GM12878 (cell line): ENCODE measurements around the gene KIF5C. TPM values are rescaled to one million over a fixed set of nuclear protein-coding genes. Genes with fewer than 3 reads are reported as not detected.

Experiments
- ATAC-seq: fragments of 200-7000 bp; cut with Tn5 transposase; 3 replicates; pipeline ENCODE4 v1.9.1; 2020; ENCODE audit warnings: mild to moderate bottlenecking, moderate library complexity
- BruUV-seq: library from RNA; stranded (reverse); fragments of 400-500 nt; replicated peaks from 2 replicates; lab custom pipeline; 2021; lab: Mats Ljungman, UMichigan
- CTCF ChIA-PET: fragments of 300-600 bp; sonication (Branson Sonifier 250); formaldehyde crosslinking; extraction: SDS; loops from one replicate; lab custom pipeline; 2021; ENCODE audit warnings: inconsistent platforms; lab: Yijun Ruan, JAX
- POLR2A ChIA-PET: fragments of 350-600 bp; formaldehyde crosslinking; extraction: SDS; loops from one replicate; lab custom pipeline; 2021; ENCODE audit warnings: inconsistent platforms; lab: Charles Lee
- RAD21 ChIA-PET: fragments of 300-600 bp; sonication (Branson Sonifier 250); formaldehyde crosslinking; loops from one replicate; lab custom pipeline; 2023; ENCODE audit warnings: antibody characterized with exemption; ENCODE audit not compliant: unreplicated experiment; lab: Charles Lee
- SMC1A ChIA-PET: fragments of 300-600 bp; sonication (Branson Sonifier 250); formaldehyde crosslinking; loops from one replicate; lab custom pipeline; 2023; ENCODE audit not compliant: unreplicated experiment, uncharacterized antibody; lab: Charles Lee
- DNase-seq: peaks from one replicate; pipeline ENCODE4 v3.0.0-alpha.2; 2011; ENCODE audit warnings: low read depth, low spot score
- FAIRE-seq: peaks from 3 replicates; lab custom pipeline; 2011; peaks lifted over from hg19 to GRCh38; lab: Jason Lieb, UNC
- H2AFZ ChIP-seq: 2 replicates; pipeline ENCODE4 v1.6.0; 2011; ENCODE audit warnings: low read depth, low read length, control low read depth; ENCODE audit not compliant: control insufficient read depth
- H3K27ac ChIP-seq: 2 replicates; pipeline ENCODE4 v1.5.1; 2011; ENCODE audit warnings: control low read depth; ENCODE audit not compliant: control insufficient read depth, insufficient read depth
- H3K27me3 ChIP-seq, 2 experiments: replicated peaks in 1 of 2; 2 replicates each; pipeline versions ENCODE4 v1.6.0 to v1.6.1; 2011; ENCODE audit warnings: low read length in 1 of 2; ENCODE audit not compliant: control insufficient read depth in 2 of 2, insufficient read depth in 2 of 2
- H3K36me3 ChIP-seq, 2 experiments: 2 replicates each; pipeline ENCODE4 v1.5.1; 2011; ENCODE audit warnings: low read length in 1 of 2; ENCODE audit not compliant: control insufficient read depth in 2 of 2, insufficient read depth in 2 of 2
- H3K4me1 ChIP-seq: 2 replicates; pipeline ENCODE4 v1.6.1; 2011; ENCODE audit warnings: mild to moderate bottlenecking, low read length, moderate library complexity, mixed read lengths; ENCODE audit not compliant: control insufficient read depth, insufficient read depth
- H3K4me2 ChIP-seq: 2 replicates; pipeline ENCODE4 v1.6.0; 2011; ENCODE audit warnings: control low read depth; ENCODE audit not compliant: control insufficient read depth, insufficient read depth
- H3K4me3 ChIP-seq: fragments of 200-600 bp; sonication (generic); 2 replicates; pipeline ENCODE4 v1.5.1; 2016
- H3K79me2 ChIP-seq: 2 replicates; pipeline ENCODE4 v1.6.0; 2011; ENCODE audit warnings: low read length; ENCODE audit not compliant: control insufficient read depth, insufficient read depth
- H3K9ac ChIP-seq: 2 replicates; pipeline ENCODE4 v1.8.0; 2011; ENCODE audit warnings: low read length, control low read depth, mixed read lengths; ENCODE audit not compliant: control insufficient read depth, insufficient read depth
- H3K9me3 ChIP-seq: replicated peaks from 3 replicates; pipeline ENCODE4 v1.5.1; 2011; ENCODE audit warnings: mild to moderate bottlenecking, low read length; ENCODE audit not compliant: control insufficient read depth, insufficient read depth
- H4K20me1 ChIP-seq: 2 replicates; pipeline ENCODE4 v1.6.0; 2011; ENCODE audit not compliant: control insufficient read depth, insufficient read depth
- CBX5 ChIP-seq: sonication (generic); IDR thresholded peaks from 2 replicates; pipeline ENCODE4 v1.6.1; 2016; ENCODE audit warnings: low read depth, moderate library complexity, mild to moderate bottlenecking, inconsistent platforms
- CUX1 ChIP-seq: IDR thresholded peaks from 2 replicates; pipeline ENCODE4 v1.6.1; 2012; ENCODE audit warnings: improper control_type of control experiment, low read depth, low read length; ENCODE audit not compliant: insufficient replicate concordance
- EGR1 ChIP-seq, 2 experiments: IDR thresholded peaks; 1 replicate in 1 of 2; 2 replicates in 1 of 2; pipeline ENCODE4 v1.6.1; 2011 to 2012; ENCODE audit warnings: low read depth in 2 of 2, low read length in 2 of 2, borderline replicate concordance in 1 of 2, mild to moderate bottlenecking in 1 of 2, moderate library complexity in 1 of 2
- ESRRA ChIP-seq: IDR thresholded peaks from 2 replicates; pipeline ENCODE4 v1.6.1; 2012; ENCODE audit warnings: mild to moderate bottlenecking, low read length, improper control_type of control experiment
- FOXM1 ChIP-seq: IDR thresholded peaks from 2 replicates; pipeline ENCODE4 v1.6.1; 2012; ENCODE audit warnings: low read depth, mild to moderate bottlenecking, inconsistent platforms, low read length, moderate library complexity
- HDGF ChIP-seq: fragments of 450-650 bp; IDR thresholded peaks from 2 replicates; pipeline ENCODE4 v1.6.1; 2016; ENCODE audit warnings: antibody characterized with exemption
- IKZF2 ChIP-seq, 2 experiments: fragments of 450-650 bp; IDR thresholded peaks; 2 replicates each; pipeline ENCODE4 v1.6.1; 2017; ENCODE audit warnings: mild to moderate bottlenecking in 2 of 2, moderate library complexity in 2 of 2
- IRF4 ChIP-seq: IDR thresholded peaks from 2 replicates; pipeline ENCODE4 v1.6.1; 2011; ENCODE audit warnings: low read depth, low read length
- NKRF ChIP-seq: fragments of 450-650 bp; conservative IDR thresholded peaks from 2 replicates; pipeline ENCODE4 v1.6.1; 2017; ENCODE audit warnings: mild to moderate bottlenecking, moderate library complexity
- PBX3 ChIP-seq: IDR thresholded peaks from 2 replicates; pipeline ENCODE4 v1.6.1; 2011; ENCODE audit warnings: mild to moderate bottlenecking, low read depth, low read length, moderate library complexity; ENCODE audit not compliant: insufficient replicate concordance
- POLR2AphosphoS5 ChIP-seq: IDR thresholded peaks from 2 replicates; pipeline ENCODE4 v1.6.1; 2011; ENCODE audit warnings: mild to moderate bottlenecking, low read length, inconsistent platforms
- RELA ChIP-seq: fragments of 450-650 bp; IDR thresholded peaks from 2 replicates; pipeline ENCODE4 v1.8.0; 2014; ENCODE audit warnings: borderline replicate concordance; ENCODE audit not compliant: partially characterized antibody
- RFX5 ChIP-seq: IDR thresholded peaks from 2 replicates; pipeline ENCODE4 v1.6.1; 2011; ENCODE audit warnings: low read depth, low read length, improper control_type of control experiment
- SRF ChIP-seq, 2 experiments: IDR thresholded peaks; 2 replicates each; pipeline ENCODE4 v1.6.1; 2011; ENCODE audit warnings: low read depth in 2 of 2, low read length in 2 of 2, mild to moderate bottlenecking in 1 of 2, moderate library complexity in 1 of 2
- SUPT20H ChIP-seq: IDR thresholded peaks from 2 replicates; pipeline ENCODE4 v1.6.1; 2011; ENCODE audit warnings: low read depth, mild to moderate bottlenecking, low read length, moderate library complexity, borderline replicate concordance; ENCODE audit not compliant: control insufficient read depth
- TCF7 ChIP-seq: IDR thresholded peaks from 2 replicates; pipeline ENCODE4 v1.6.1; 2014; ENCODE audit warnings: antibody characterized with exemption, borderline replicate concordance
- ZNF207 ChIP-seq: fragments of 450-650 bp; IDR thresholded peaks from 2 replicates; pipeline ENCODE4 v1.6.1; 2014; ENCODE audit warnings: antibody characterized with exemption, mild to moderate bottlenecking, borderline replicate concordance
- WGBS: methylation state at CpG from one replicate; pipeline ENCODE4 v1.1.6; 2016; ENCODE audit warnings: low lambda C conversion rate; ENCODE audit not compliant: insufficient replicate concordance, insufficient coverage; ENCODE audit errors: missing lambda C conversion rate; 5-methylcytosine and 5-hydroxymethylcytosine counted together
- in situ Hi-C: fragments of 300-500 bp; cut with MboI; formaldehyde crosslinking; loops from 9 replicates; pipeline ENCODE4 v1.14.3; 2018; ENCODE audit warnings: mixed read lengths
- intact Hi-C: fragments of 100-400 bp; cut with micrococcal nuclease; formaldehyde crosslinking; loops from one replicate; pipeline ENCODE4 v1.14.2; 2022; ENCODE audit not compliant: unreplicated experiment
- polyA plus RNA-seq, 11 experiments: library from polyadenylated mRNA; depleted of rRNA in 4 of 11; unstranded in 6 of 11; stranded (reverse) in 5 of 11; fragments of >200 nt; fragmentation: Nextera tagmentation in 4 of 11; fragmentation: Illumina TruSeq in 1 of 11; extraction: Ambion mirVana in 4 of 11; extraction: Trizol in 1 of 11; gene quantifications; 1 replicate in 1 of 11; 2 replicates in 10 of 11; pipeline versions ENCODE4 v1.2.1 to v1.2.3, GENCODE V29; 2011 to 2016; ENCODE audit warnings: inconsistent platforms in 2 of 11, missing spikeins in 2 of 11, low read depth in 1 of 11
- total RNA-seq, 4 experiments: library from RNA; depleted of rRNA in 3 of 4; stranded (reverse); fragments of >200 nt in 3 of 4; fragmentation: Illumina TruSeq in 1 of 4; extraction: Trizol in 1 of 4; gene quantifications; 2 replicates each; pipeline versions ENCODE4 v1.2.1 to v1.2.3, GENCODE V29; 2013 to 2021

Gene KIF5C
- total and polyA plus RNA-seq, 10 of the 15 experiments (the other 5 are each of a cell fraction or from before 2014, with no cell fraction given), result 0.08 to 0.49 (median 0.24) TPM

GRCh38 chr2:148966438-148966758 lies 91.4 kb downstream of the KIF5C start (continued):
- TF ChIP-seq PBX3, result no peak
- TF ChIP-seq TCF7, result no peak
- TF ChIP-seq RFX5, result no peak
- TF ChIP-seq POLR2AphosphoS5, result no peak
- no peak for TF ChIP-seq SRF (IDR thresholded peaks at IDR 0.05; ENCODE audit: low read depth in 2 of 2, low read length in 2 of 2)
- no peak for TF ChIP-seq IRF4
- TF ChIP-seq EGR1 (IDR thresholded peaks at IDR 0.05; ENCODE audit: borderline replicate concordance in 1 of 2, low read depth in 2 of 2, low read length in 2 of 2), result no peak
- TF ChIP-seq ZNF207, result no peak
- no peak for TF ChIP-seq ESRRA
- no peak for TF ChIP-seq SUPT20H
- TF ChIP-seq IKZF2 (IDR thresholded peaks at IDR 0.05), result no peak
- no peak for TF ChIP-seq CBX5

- in situ Hi-C loops, result no loop called here
- ChIA-PET POLR2A (no interaction called here), CTCF (no interaction called here), SMC1A (interaction anchor here (1.1 kb wide), 1 partner anchor 150 kb away, joined by 3 read pairs; no protein-coding TSS in a partner anchor), RAD21 (no interaction called here)
- no peak overlapping the region for H2AFZ ChIP-seq
- BruUV-seq, result no TSS peak
- no peak overlapping the region for H3K4me3 ChIP-seq
- H4K20me1 ChIP-seq, result no peaks in the 10 kb centered on the region
- 94% methylated on average over 7 of the region's 7 CpGs for WGBS
- peaks cover 11% of the 10 kb centered on the region; the same call in 1 of the 2 replicates for H3K4me1 ChIP-seq
- intact Hi-C loops, result no loop called here
- no peaks in the 10 kb centered on the region for H3K9me3 ChIP-seq
- H3K4me2 ChIP-seq, result no peak overlapping the region
- no peaks in the 10 kb centered on the region for H3K36me3 ChIP-seq
- no peak overlapping the region for H3K9ac ChIP-seq
- no peaks in the 10 kb centered on the region for H3K79me2 ChIP-seq
- ATAC-seq (no peak), FAIRE-seq (no peak), DNase-seq (no peak)
- no peaks in the 10 kb centered on the region for H3K27me3 ChIP-seq
- no peak overlapping the region for H3K27ac ChIP-seq
- TF ChIP-seq HDGF (no peak), NKRF (no peak), FOXM1 (no peak), CUX1 (no peak), RELA (no peak)
These were observed 92.0 kb downstream of the KIF5C start for GRCh38 chr2:148967056-148967455.
